Measurements from ENCODE around the gene SORCS2.
"Not testable (repeated sequence)": the region's sequence is repeated elsewhere in the genome, so short reads cannot be mapped to it uniquely, and the experiment has no call there.

SORCS2 gene

DNA sequence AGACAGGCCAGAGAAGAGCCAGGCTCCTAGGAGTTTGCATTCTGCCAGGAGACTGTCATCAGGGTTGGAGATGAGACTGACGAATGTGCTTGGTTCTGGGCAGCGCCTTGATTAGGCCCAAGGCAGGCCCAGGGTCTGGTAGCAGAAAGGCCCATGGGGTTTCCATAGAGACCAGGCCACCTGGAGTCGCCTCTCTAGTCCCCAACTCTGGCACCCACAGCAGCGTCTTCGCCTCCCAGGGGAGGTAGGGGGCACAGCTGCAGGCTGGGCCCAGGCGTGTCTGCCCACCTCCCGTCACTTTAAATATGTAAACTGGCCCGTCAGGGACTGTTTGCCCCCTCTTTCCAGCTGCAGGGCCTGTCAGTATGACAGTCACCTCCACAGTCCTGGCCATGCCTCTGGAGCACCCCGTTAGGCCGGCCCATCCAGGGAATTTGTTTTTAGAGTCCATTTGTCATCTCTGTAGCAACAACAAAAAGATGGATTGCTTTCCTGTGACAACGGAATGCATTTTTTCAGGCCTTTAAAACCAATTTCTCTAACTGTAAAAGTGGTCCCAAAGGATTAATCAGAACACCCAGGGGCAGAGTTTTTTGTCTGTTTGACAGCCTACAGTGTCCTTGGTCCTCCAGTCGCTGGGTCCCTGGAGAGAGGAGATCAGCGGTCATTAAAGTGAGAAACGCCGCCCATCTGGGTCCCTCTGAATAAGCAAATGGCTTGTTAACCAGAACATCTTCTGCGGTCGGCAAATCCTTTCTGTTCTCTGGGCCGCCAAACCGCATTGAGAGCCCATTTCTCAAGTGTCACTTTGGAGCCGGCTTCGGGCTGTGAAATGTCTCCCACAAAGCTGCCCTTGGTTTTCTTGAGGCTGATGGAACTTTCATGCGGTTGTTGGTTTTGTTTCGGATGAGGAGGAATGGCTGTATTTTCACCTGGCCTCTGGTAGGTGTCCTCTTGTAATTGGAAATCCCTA, 395.4 kb downstream of the SORCS2 start:
- DNase-seq (ENCODE audit: low spot score): no peak

GRCh38 chr4:7590189-7590588, 397.9 kb downstream of the SORCS2 start:
- DNase-seq (ENCODE audit: low spot score): no peak

- no peak for DNase-seq (ENCODE audit: low spot score)
Measured at GRCh38 chr4:7590899-7591298, 398.6 kb downstream of the SORCS2 start.

DNA sequence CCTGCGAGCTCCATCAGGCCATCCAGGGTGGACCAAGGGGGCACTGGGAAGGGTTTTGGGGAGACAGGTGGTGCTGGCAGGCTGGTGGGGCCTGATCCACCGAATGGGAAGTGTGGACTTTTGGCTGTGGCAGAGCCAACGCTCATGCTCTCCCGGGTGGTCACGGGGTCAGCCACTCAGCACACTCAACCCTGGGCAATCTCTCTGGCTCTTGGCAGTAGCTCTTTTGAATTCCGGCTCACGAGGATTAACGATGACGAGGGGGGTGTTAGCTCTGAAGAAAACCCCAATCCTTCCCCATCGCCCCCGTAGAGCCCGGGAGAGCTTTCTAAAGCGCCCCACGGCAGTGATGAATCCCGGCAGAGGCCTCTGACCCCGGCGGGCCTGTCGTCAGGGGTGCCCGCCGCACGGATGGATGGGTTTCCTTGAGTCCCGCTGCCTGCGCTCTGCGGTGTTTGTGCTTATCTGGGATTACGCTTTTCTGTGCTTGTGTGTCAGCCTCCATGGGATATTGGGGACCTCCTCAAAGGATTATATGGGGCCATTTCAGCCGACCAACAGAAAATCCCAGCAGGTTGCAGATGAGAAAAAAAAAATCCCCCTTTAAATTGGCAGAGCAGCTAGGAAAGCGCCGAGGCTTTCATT, 399.2 kb downstream of the SORCS2 start:
- DNase-seq (ENCODE audit: low spot score): no peak

DNA sequence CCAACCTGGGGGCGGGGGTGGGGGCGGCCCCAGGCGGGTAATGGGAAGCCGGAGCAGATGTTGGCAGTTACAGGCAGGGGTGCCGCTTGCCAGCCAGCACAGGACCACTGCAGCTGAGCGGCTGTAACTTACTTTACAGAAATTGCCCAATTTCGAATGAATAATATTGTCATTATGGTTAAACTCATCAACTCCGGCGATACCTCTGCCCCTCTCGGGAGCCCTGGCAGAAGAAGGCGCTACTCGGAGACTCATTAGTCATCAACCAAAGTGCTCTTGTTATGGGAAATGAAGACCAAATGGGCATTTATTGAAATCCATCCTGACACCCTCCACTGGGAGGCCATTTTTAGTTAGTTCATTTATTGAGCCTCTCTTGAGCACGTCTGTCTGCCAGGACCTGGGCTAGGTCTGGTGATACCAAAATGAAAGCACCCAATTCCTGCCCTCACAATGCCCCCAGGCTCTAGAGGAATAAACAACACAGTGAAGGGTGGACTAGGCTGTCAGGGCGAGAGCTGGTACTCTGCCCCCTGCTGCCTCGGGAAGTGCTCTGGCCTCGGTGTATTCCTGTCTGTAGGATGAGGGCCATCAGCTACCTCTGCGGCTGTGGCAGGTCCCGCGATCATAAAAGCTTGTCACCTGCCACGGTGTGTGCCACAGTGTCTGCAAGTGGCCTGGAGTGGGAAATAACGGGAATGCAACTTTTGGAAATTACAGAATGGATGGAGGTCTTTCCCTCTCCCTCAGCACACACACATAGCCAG, 401.5 kb downstream of the SORCS2 start:
- no peak for DNase-seq (ENCODE audit: low spot score)

GRCh38 chr4:7595934-7596461, 403.7 kb downstream of the SORCS2 start:
- DNase-seq (ENCODE audit: low spot score): no peak

DNA sequence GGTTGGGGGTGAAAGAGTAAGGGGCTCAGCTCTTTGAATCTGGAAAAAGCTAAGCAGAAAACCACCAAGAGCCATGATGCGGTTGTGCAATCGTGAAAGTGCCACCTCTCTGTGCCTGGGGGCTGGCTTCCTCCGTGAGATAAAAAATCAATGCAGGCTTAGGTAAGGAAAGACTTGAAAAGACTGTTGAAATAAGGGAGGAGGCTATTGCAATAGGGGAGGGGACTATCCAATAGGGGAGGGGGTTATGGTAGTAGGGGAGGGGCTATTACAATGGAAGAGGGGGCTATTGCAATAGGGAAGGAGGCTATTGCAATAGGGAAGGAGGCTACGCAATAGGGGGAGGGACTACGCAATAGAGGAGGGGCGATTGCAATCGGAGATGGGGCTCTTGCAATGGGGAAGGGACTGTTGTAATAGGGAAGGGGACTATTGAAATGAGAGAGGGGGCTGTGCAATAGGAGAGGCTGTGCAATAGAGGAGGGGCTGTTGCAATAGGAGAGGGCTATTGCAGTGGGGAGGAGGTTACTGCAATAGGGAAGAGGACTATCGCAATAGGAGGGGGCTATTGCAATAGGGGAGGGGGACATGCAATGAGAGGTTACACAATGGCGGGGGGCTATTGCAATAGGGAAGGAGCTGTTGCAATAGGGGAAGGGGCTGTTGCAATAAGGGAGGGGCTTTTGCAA, 404.7 kb downstream of the SORCS2 start:
- DNase-seq (ENCODE audit: low spot score): no peak

DNA sequence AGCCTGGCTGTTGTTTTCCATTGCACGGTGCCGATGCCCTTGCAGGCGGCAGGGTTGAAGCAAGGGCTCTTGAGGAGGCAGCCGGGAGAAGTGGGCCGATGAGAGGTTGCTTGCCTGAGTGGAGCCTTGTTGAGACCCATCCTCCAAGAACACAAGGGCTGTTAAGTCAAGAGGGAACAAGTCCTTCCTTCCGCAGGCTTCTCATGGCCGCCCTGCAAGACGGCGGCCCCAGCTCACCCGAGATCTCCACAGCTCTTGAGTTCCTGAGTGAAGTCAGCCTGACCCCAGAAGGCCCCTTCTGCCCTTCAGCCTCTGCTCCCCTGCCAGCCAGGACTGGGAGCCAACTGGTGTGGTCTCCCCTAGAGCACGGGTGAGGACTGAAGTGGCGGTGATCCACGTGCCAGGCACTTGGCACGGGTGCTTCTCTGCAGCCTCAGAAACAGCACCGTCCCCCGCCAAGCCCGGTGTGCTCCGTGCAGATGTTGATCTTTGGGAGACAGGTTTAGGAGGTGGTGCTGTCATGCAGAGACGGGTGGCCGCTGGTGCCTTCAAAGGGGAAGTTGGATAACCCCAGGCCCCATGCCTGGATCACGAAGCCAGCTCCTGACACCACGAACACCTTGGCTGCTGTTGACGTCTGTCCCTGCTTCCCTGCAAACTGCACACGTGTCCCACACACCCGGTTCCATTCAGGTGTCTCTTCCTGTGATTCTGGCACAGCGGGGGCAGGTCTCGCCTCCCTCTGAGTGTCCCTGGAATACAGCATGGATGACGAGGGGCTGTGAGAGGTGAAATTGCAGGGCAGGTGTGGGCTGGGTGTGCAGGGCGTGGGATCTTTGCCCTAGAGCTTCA, 406.8 kb downstream of the SORCS2 start:
- no peak for DNase-seq (ENCODE audit: low spot score)

DNA sequence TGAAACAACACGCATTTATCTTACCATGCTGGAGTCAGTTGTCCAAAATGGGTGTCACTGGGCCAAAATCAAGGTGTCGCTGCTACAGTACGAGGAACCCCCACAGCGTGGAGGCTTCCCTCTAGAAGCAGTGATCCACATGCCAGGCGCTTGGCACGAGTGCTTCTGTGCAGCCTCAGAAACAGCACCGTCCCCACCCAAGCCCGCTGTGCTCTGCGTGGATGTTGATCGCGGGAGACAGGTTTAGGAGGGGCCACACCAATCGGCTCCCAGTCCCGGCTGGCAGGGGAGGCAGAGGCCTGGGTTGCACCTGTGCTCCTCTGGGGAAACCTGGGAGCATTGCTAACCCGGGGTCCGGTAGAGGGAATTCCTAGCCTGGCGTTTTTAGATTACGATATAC, 407.9 kb downstream of the SORCS2 start:
- no peak for DNase-seq (ENCODE audit: low spot score)

- DNase-seq (ENCODE audit: low spot score): not testable (repeated sequence)
Measured at GRCh38 chr4:7602166-7602565, 409.8 kb downstream of the SORCS2 start.

- peak; percentile 27 for DNase-seq (ENCODE audit: low spot score)
Measured at GRCh38 chr4:7607156-7607910, 415.0 kb downstream of the SORCS2 start.

GRCh38 chr4:7608046-7608445, 415.7 kb downstream of the SORCS2 start:
- DNase-seq (ENCODE audit: low spot score): no peak

DNA sequence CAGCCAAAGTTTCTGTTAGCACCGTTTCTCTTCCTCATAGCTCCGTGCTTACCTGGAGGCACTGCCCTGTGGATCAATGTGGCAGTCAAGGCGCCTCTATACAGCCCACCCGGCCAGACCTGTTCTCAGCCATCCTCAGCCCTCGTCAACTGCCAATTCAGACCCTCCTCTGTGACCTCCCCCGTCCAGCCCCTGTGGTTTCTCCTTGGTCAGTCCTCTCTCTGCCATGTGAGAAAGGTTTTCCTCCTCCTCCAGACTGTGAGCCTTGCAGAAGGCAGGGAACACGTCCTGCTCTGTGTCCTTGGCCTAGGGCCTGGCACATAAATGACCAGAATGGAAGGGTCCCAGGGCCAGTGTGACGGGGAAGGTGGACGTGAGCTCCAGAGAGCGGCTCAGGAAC, 417.0 kb downstream of the SORCS2 start:
- DNase-seq (ENCODE audit: low spot score): no peak

DNA sequence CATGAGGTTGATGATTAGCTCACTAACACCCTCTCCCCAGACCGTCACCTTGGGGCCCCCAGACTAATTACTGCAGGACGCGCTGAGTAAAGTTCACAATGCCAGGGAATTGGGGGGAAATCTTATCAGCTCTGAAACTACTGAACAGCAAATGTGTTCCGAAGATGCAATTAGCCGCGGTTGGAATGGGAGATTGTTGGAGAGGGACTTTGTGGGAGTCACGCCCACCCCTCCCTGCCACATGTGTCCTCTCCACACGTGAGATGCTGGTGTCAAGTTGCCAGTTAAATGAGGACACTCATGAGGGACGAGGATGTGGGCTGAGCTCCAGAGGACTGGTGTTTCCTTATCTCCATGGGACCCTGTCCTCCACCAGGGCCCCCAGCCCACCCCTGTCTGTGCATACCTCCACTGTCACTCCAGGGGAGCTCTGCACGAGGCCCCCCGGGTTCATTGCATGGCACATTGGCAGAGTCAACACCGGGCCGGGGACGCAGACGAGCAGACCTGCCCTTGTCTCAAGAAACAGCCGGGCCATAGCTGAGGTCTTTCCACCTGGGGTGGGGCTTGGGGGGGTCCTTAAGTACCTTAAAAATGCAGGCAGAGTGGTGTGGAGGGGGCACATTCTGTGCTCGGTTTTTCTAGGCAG, 417.8 kb downstream of the SORCS2 start:
- no peak for DNase-seq (ENCODE audit: low spot score)

DNA sequence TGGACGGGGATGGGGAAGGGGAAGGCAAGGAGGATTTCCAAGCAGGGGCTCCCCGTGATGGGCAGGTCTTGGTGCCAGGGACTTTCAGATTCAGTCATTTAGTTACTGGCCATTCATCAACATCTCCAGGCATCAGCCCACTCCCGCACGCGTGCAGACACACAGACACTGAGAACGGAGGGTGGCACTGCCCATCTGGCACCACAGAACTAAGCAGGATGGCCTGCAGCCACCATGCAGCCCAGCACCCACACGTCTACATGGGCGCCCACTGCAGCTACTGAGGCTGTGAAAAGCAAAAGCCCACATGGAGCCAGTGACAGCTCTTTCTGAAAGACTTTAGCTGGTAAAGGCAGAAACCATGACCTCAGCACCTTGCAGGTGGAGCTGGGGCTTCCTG, 418.5 kb downstream of the SORCS2 start:
- no peak for DNase-seq (ENCODE audit: low spot score)

DNA sequence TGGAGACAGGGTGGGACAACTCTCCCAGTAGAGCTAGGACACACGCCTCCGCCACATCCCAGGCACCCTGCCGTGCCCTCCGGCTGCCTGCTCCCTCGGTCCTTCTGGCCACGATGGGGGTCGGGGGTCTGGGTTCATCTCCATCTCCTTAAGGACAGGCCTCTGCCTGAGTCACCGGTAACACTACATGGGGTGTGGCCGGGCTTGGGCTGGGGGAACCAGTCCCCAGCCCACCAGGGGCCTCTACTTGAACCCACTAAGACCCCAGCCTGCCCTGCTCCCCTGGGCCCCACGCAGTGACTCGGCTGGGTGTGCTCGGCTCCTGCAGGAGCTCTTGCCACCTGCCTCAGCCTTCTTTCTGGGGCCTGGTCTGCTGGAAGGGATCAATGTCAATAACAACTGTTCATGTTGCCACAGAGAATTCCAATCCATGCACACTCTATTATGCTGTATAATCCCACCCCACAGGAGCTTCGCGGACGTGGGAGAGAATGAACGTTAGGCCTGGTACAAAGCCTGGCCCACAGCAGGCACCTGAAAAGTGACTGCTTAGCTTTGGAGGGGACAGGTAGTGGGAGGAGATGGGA, 420.1 kb downstream of the SORCS2 start:
- no peak for DNase-seq (ENCODE audit: low spot score)

GRCh38 chr4:7614350-7614949, 422.1 kb downstream of the SORCS2 start:
- DNase-seq (ENCODE audit: low spot score): no peak

- no peak for DNase-seq (ENCODE audit: low spot score)
Measured at GRCh38 chr4:7616193-7616592, 423.9 kb downstream of the SORCS2 start.

GRCh38 chr4:7618361-7618760, 426.0 kb downstream of the SORCS2 start:
- DNase-seq (ENCODE audit: low spot score): no peak

All from AG08396 (cell line).